Caco-2 (cell line): ENCODE data around the gene RANBP3. TPM values are rescaled to one million over a fixed set of nuclear protein-coding genes. Genes with fewer than 3 reads are reported as not detected.
A peak's percentile ranks its signal among the peaks of the same experiment; 100 is the strongest.

ENCODE experiments used
- BruUV-seq: library from RNA; stranded (reverse); fragments of 400-500 nt; replicated peaks from 2 replicates; lab custom pipeline; 2021; lab: Mats Ljungman, UMichigan
- CTCF ChIA-PET: fragments of 300-600 bp; sonication (Branson Sonifier 250); formaldehyde crosslinking; loops from one replicate; lab custom pipeline; 2022; ENCODE audit warnings: antibody characterized with exemption; lab: Charles Lee
- POLR2A ChIA-PET: fragments of 300-600 bp; sonication (Branson Sonifier 250); formaldehyde crosslinking; loops from one replicate; lab custom pipeline; 2022; ENCODE audit warnings: antibody characterized with exemption; lab: Charles Lee
- DNase-seq, 2 experiments: peaks; one replicate each; pipeline versions ENCODE4 v3.0.0 to v3.0.0-alpha.2; 2020 to 2022
- H3K27me3 ChIP-seq: replicated peaks from 2 replicates; pipeline ENCODE4 v1.6.0; 2011; ENCODE audit warnings: low read length; ENCODE audit not compliant: control insufficient read depth, insufficient read depth
- H3K36me3 ChIP-seq: 2 replicates; pipeline ENCODE4 v1.5.1; 2011; ENCODE audit warnings: low read length; ENCODE audit not compliant: control insufficient read depth, insufficient read depth
- H3K4me1 ChIP-seq: fragments of 250-450 bp; sonication (Bioruptor Pico); 2 replicates; pipeline ENCODE4 v1.5.1; 2020; ENCODE audit warnings: mild to moderate bottlenecking
- H3K4me3 ChIP-seq: 2 replicates; pipeline ENCODE4 v1.5.1; 2011; ENCODE audit warnings: low read depth, mild to moderate bottlenecking, control low read depth, low read length
- H3K9me3 ChIP-seq: fragments of 250-450 bp; sonication (Bioruptor Pico); 2 replicates; pipeline ENCODE4 v1.5.1; 2020; ENCODE audit warnings: mild to moderate bottlenecking, moderate library complexity
- H3K27ac Mint-ChIP-seq: one replicate; pipeline ENCODE4 v1.8.0; 2022; ENCODE audit warnings: mixed read lengths; ENCODE audit not compliant: unreplicated experiment
- H3K27me3 Mint-ChIP-seq: one replicate; pipeline ENCODE4 v1.8.0; 2022; ENCODE audit warnings: mixed read lengths; ENCODE audit not compliant: insufficient read depth, unreplicated experiment
- H3K36me3 Mint-ChIP-seq: one replicate; pipeline ENCODE4 v1.8.0; 2022; ENCODE audit warnings: mild to moderate bottlenecking, mixed read lengths; ENCODE audit not compliant: insufficient read depth, unreplicated experiment
- H3K4me1 Mint-ChIP-seq: one replicate; pipeline ENCODE4 v1.8.0; 2022; ENCODE audit warnings: low read depth, mixed read lengths; ENCODE audit not compliant: unreplicated experiment
- H3K4me3 Mint-ChIP-seq: one replicate; pipeline ENCODE4 v1.8.0; 2022; ENCODE audit warnings: mild to moderate bottlenecking, moderate library complexity, mixed read lengths; ENCODE audit not compliant: unreplicated experiment
- H3K9me3 Mint-ChIP-seq: one replicate; pipeline ENCODE4 v1.8.0; 2022; ENCODE audit warnings: mixed read lengths; ENCODE audit not compliant: unreplicated experiment
- CTCF ChIP-seq, 2 experiments: fragments of 200-600 bp in 1 of 2; IDR thresholded peaks; 1 replicate in 1 of 2; 2 replicates in 1 of 2; pipeline versions ENCODE4 v1.5.1 to v1.8.0; 2011 to 2022; ENCODE audit warnings: antibody characterized with exemption in 1 of 2, control low read depth in 1 of 2, inconsistent platforms in 1 of 2, low read depth in 1 of 2, low read length in 1 of 2, mild to moderate bottlenecking in 1 of 2, moderate library complexity in 1 of 2; ENCODE audit not compliant: insufficient read depth in 1 of 2, severe bottlenecking in 1 of 2, unreplicated experiment in 1 of 2
- intact Hi-C: fragments of 100-400 bp; cut with micrococcal nuclease; formaldehyde crosslinking; loops from one replicate; pipeline ENCODE4 v1.10.0; 2022; ENCODE audit not compliant: unreplicated experiment
- total RNA-seq: library from RNA; stranded (reverse); gene quantifications from 2 replicates; pipeline ENCODE4 v1.2.3, GENCODE V29; 2022

RANBP3 gene
- total RNA-seq, 1 experiment from 2014 or later: 90.4 TPM

- intact Hi-C loops: loop anchor here (2.0 kb wide), 1 partner anchor 89 kb away; the partner anchor contains the start of gene NRTN
- Mint-ChIP-seq H3K27me3 (no peaks in the 10 kb centered on the region), H3K4me3 (no peak overlapping the region), H3K4me1 (peaks cover 9% of the 10 kb centered on the region), H3K27ac (no peak overlapping the region), H3K9me3 (no peaks in the 10 kb centered on the region), H3K36me3 (peaks cover 38% of the 10 kb centered on the region)
- TF ChIP-seq CTCF (IDR thresholded peaks at IDR 0.05; ENCODE audit: insufficient read depth in 1 of 2, low read depth in 1 of 2, low read length in 1 of 2, severe bottlenecking in 1 of 2, unreplicated experiment in 1 of 2): no peak
- CTCF ChIA-PET: interaction anchor here (0.7 to 0.8 kb wide), 3 partner anchors 79 to 165 kb away, joined by 4 to 6 read pairs (median 5); no protein-coding TSS in a partner anchor
- DNase-seq: no peak
- Histone ChIP-seq H3K27me3 (no peaks in the 10 kb centered on the region), H3K9me3 (no peaks in the 10 kb centered on the region), H3K4me3 (no peak overlapping the region), H3K4me1 (peaks cover 5% of the 10 kb centered on the region; the same call in 1 of the 2 replicates), H3K36me3 (no peaks in the 10 kb centered on the region; the same call in 1 of the 2 replicates)
- BruUV-seq: no TSS peak
- POLR2A ChIA-PET: no interaction called here
Measured at GRCh38 chr19:5893296-5893903, 84.5 kb downstream of the RANBP3 start.

- H3K9me3 Mint-ChIP-seq: no peaks in the 10 kb centered on the region
- peaks cover 38% of the 10 kb centered on the region for H3K36me3 Mint-ChIP-seq
Measured at GRCh38 chr19:5892772-5893275, 85.1 kb downstream of the RANBP3 start.

More at GRCh38 chr19:5892772-5893275, 85.1 kb downstream of the RANBP3 start:
- no TSS peak for BruUV-seq
- Histone ChIP-seq H3K4me1 (peaks cover 5% of the 10 kb centered on the region; the same call in 1 of the 2 replicates), H3K36me3 (no peaks in the 10 kb centered on the region; the same call in 1 of the 2 replicates), H3K4me3 (no peak overlapping the region), H3K9me3 (no peaks in the 10 kb centered on the region), H3K27me3 (no peaks in the 10 kb centered on the region)
- H3K4me3 Mint-ChIP-seq: no peak overlapping the region
- ChIA-PET CTCF (interaction anchor here (0.7 to 1.2 kb wide), 4 partner anchors 79 to 165 kb away, joined by 4 to 7 read pairs (median 6); no protein-coding TSS in a partner anchor), POLR2A (no interaction called here)
- TF ChIP-seq CTCF (IDR thresholded peaks at IDR 0.05; ENCODE audit: insufficient read depth in 1 of 2, low read depth in 1 of 2, low read length in 1 of 2, severe bottlenecking in 1 of 2, unreplicated experiment in 1 of 2): no peak
- intact Hi-C loops: loop anchor here (1.0 to 2.0 kb wide), 2 partner anchors 88 to 120 kb away; partner anchors contain the start of gene NRTN
- H3K27ac Mint-ChIP-seq: peak overlapping the region; percentile 65
- peaks cover 9% of the 10 kb centered on the region for H3K4me1 Mint-ChIP-seq
- DNase-seq: no peak
- H3K27me3 Mint-ChIP-seq: no peaks in the 10 kb centered on the region
